ENCODE results near the gene CASK.

GRCh38 chrX:41718481-41719235 lies 204.7 kb downstream of the CASK start:
- no peak for TF ChIP-seq CTCF (CRISPR knock-in tag; IDR thresholded peaks at IDR 0.05)
- TF ChIP-seq YY1 (IDR thresholded peaks at IDR 0.05; ENCODE audit: insufficient read depth, insufficient replicate concordance, low read depth, low read length) = no peak
- no peak for TF ChIP-seq MAZ (IDR thresholded peaks at IDR 0.05; ENCODE audit: borderline replicate concordance, low read depth, low read length)
- TF ChIP-seq MAZ (CRISPR knock-in tag; IDR thresholded peaks at IDR 0.05; ENCODE audit: low read depth) = no peak
- TF ChIP-seq ZFP91 (CRISPR knock-in tag; IDR thresholded peaks at IDR 0.05; ENCODE audit: borderline replicate concordance) = no peak
- no peak for TF ChIP-seq BCLAF1 (IDR thresholded peaks at IDR 0.05)
- no peak for TF ChIP-seq ETV6 (CRISPR knock-in tag; conservative IDR thresholded peaks at IDR 0.05)
- no peak for TF ChIP-seq POLR2AphosphoS5 (IDR thresholded peaks at IDR 0.05; ENCODE audit: low read depth, low read length)
- TF ChIP-seq REST (IDR thresholded peaks at IDR 0.05; ENCODE audit: borderline replicate concordance in 1 of 2, low read depth in 1 of 2, low read length in 2 of 2) = no peak
- TF ChIP-seq RFX1 (IDR thresholded peaks at IDR 0.05) = no peak
- no peak for TF ChIP-seq YEATS2 (CRISPR knock-in tag; IDR thresholded peaks at IDR 0.05; ENCODE audit: borderline replicate concordance)
- TF ChIP-seq HDAC6 (IDR thresholded peaks at IDR 0.05; ENCODE audit: low read depth, low read length) = no peak
- no peak for TF ChIP-seq ZBTB1 (CRISPR knock-in tag; IDR thresholded peaks at IDR 0.05; ENCODE audit: borderline replicate concordance)
- TF ChIP-seq TCF7L2 (IDR thresholded peaks at IDR 0.05; ENCODE audit: low read depth, low read length) = no peak
- TF ChIP-seq ZFP37 (CRISPR knock-in tag; IDR thresholded peaks at IDR 0.05; ENCODE audit: borderline replicate concordance) = no peak

Measured in HepG2 (cell line).